Transverse colon (tissue), 3 donors: ENCODE data around the gene NTHL1.

Experiments used
- EP300 ChIP-seq: sonication (generic); formaldehyde crosslinking; IDR thresholded peaks from one replicate; pipeline ENCODE4 v1.6.1; 2017; ENCODE audit warnings: antibody characterized with exemption, low read depth
- POLR2A ChIP-seq: fragments of 450-650 bp; IDR thresholded peaks from one replicate; pipeline ENCODE4 v1.6.1; 2016; ENCODE audit warnings: antibody characterized with exemption, mild to moderate bottlenecking, moderate library complexity
- TF ChIP-seq, protein P1 (sequence below), 5 experiments: fragments of 200-600 bp in 3 of 5; fragments of 450-650 bp in 2 of 5; sonication (generic) in 3 of 5; IDR thresholded peaks; 1 replicate in 2 of 5; 2 replicates in 3 of 5; pipeline ENCODE4 v1.5.1; 2016 to 2017; ENCODE audit warnings: antibody characterized with exemption in 5 of 5, inconsistent platforms in 3 of 5, mild to moderate bottlenecking in 2 of 5, moderate library complexity in 1 of 5

DNA sequence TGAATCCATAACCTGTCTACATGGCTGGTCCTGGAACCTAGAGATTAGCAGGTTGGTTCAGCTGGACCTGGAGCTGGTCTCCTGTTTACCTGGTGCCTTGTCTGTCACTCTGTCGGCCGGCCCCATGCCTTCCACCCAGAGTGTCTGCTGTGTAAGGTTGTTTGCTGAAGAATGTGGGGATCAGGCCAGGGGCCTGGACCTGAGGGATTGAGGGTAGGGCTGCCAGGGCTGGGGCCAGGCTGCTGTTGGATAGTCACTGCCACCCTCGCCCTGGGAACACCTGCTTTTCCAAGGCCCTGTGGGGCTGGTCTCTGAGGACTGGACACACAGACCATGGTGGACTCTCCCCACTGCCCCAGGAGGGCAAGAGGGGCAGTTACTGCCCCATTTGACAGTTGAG is 19.5 kb downstream of the NTHL1 start:
- TF ChIP-seq, protein P1, sequence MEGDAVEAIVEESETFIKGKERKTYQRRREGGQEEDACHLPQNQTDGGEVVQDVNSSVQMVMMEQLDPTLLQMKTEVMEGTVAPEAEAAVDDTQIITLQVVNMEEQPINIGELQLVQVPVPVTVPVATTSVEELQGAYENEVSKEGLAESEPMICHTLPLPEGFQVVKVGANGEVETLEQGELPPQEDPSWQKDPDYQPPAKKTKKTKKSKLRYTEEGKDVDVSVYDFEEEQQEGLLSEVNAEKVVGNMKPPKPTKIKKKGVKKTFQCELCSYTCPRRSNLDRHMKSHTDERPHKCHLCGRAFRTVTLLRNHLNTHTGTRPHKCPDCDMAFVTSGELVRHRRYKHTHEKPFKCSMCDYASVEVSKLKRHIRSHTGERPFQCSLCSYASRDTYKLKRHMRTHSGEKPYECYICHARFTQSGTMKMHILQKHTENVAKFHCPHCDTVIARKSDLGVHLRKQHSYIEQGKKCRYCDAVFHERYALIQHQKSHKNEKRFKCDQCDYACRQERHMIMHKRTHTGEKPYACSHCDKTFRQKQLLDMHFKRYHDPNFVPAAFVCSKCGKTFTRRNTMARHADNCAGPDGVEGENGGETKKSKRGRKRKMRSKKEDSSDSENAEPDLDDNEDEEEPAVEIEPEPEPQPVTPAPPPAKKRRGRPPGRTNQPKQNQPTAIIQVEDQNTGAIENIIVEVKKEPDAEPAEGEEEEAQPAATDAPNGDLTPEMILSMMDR (IDR thresholded peaks at IDR 0.05) = no peak
- TF ChIP-seq EP300 (no peak), POLR2A (no peak)
